Right lobe of liver (tissue), 6 donors: ENCODE measurements around the gene ODF4. TPM values are rescaled to one million over a fixed set of nuclear protein-coding genes. Genes with fewer than 3 reads are reported as not detected.

Source experiments
- ATAC-seq, 4 donors: fragments of 200-7000 bp; cut with Tn5 transposase; one replicate each; pipeline ENCODE4 v1.9.1; 2020; ENCODE audit warnings: mild to moderate bottlenecking in 4 of 4, moderate library complexity in 4 of 4
- DNase-seq, 3 donors: peaks; one replicate each; pipeline ENCODE4 v3.0.0-alpha.2; 2020
- H3K27ac ChIP-seq, 3 donors: fragments of 200-600 bp; one replicate each; pipeline ENCODE4 v1.8.0; 2022
- H3K27me3 ChIP-seq, 2 donors: fragments of 200-600 bp; one replicate each; pipeline ENCODE4 v1.8.0; 2022
- H3K36me3 ChIP-seq, 4 donors: fragments of 200-600 bp; sonication (generic) in 1 of 4; one replicate each; pipeline versions ENCODE4 v1.5.1 to v1.8.0; 2017 to 2022; ENCODE audit warnings: control low read depth in 1 of 4
- H3K4me1 ChIP-seq, 4 donors: fragments of 200-600 bp; sonication (generic) in 1 of 4; one replicate each; pipeline versions ENCODE4 v1.5.1 to v1.8.0; 2017 to 2022; ENCODE audit warnings: control low read depth in 1 of 4
- H3K4me3 ChIP-seq, 3 donors: fragments of 200-600 bp; one replicate each; pipeline ENCODE4 v1.8.0; 2022
- H3K9me3 ChIP-seq, 4 donors: fragments of 200-600 bp; sonication (generic) in 1 of 4; one replicate each; pipeline versions ENCODE4 v1.5.1 to v1.8.0; 2017 to 2022; ENCODE audit warnings: control low read depth in 1 of 4
- CTCF ChIP-seq, 4 donors: fragments of 200-600 bp in 3 of 4; fragments of 450-650 bp in 1 of 4; IDR thresholded peaks; one replicate each; pipeline versions ENCODE4 v1.5.1 to v1.8.0; 2016 to 2022; ENCODE audit warnings: antibody characterized with exemption in 4 of 4, mild to moderate bottlenecking in 2 of 4
- POLR2A ChIP-seq: fragments of 450-650 bp; IDR thresholded peaks from one replicate; pipeline ENCODE4 v1.6.1; 2017; ENCODE audit warnings: antibody characterized with exemption, mild to moderate bottlenecking
- WGBS: methylation state at CpG from one replicate; pipeline ENCODE4 v1.1.6; 2018; ENCODE audit warnings: low coverage, low lambda C conversion rate; ENCODE audit not compliant: insufficient coverage; ENCODE audit errors: missing lambda C conversion rate; 5-methylcytosine and 5-hydroxymethylcytosine counted together
- intact Hi-C, 2 donors: fragments of 100-400 bp; cut with DNase I; formaldehyde crosslinking; loops; one replicate each; pipeline versions ENCODE4 v1.11.2 to v1.14.1; 2022
- total RNA-seq, 6 experiments: library from RNA; depleted of rRNA in 2 of 6; stranded (reverse); fragments of >200 nt in 2 of 6; fragmentation: NEBNext Ultra II Directional in 3 of 6; extraction: Animal tissue kit (Norgen Biotek cat#: 25700) in 3 of 6; gene quantifications; one replicate each; pipeline versions ENCODE4 v1.1.0 to v1.2.4, GENCODE V29; 2016 to 2023
- donor health status: DM: no; HTN: yes; CAD: no.
- donor health status: DM: no; HTN: no; CAD: no.
- donor health status: DM: no; HTN: no; CAD: no.
- donor health status: DM: no; HTN: yes; CAD: no.
- donor health status: DM: no; HTN: yes; CAD: no.

ODF4 gene
- total RNA-seq, 6 experiments from 2014 or later = not detected

- no peaks in the 10 kb centered on the region for H3K4me1 ChIP-seq
- H3K27ac ChIP-seq = no peak overlapping the region
- H3K4me3 ChIP-seq = no peak overlapping the region
- no peak for TF ChIP-seq POLR2A
- no peaks in the 10 kb centered on the region for H3K36me3 ChIP-seq
- DNase-seq (no peak), ATAC-seq (peak in 1 of 4 donors; percentile 37)
- no peaks in the 10 kb centered on the region for H3K27me3 ChIP-seq
- intact Hi-C loops = no loop called here
- 36% methylated on average over 3 of the region's 3 CpGs for WGBS
- H3K9me3 ChIP-seq = no peaks in the 10 kb centered on the region
These were observed 20.6 kb downstream of the ODF4 start for GRCh38 chr17:8360260-8360659.

DNA sequence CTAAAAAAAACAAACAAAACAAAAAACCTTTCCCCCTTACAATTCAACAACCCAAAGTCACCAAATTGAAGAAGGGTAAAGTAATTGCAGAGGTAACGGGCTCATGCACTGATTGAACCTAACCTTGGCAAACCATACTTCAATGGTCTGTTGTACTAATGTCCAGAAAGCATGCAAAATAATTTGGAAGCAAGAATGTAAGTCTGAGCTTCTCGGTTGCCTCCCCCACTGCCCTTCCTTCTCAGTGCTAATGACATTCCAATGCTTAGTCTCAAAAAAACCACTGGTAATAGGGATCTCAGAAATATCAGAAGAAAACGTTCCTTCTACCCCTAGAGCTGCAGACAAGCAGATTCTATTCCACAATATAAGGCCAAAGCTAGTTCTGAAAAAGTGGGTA, 21.1 kb downstream of the ODF4 start:
- Histone ChIP-seq H3K9me3 (no peaks in the 10 kb centered on the region), H3K36me3 (no peaks in the 10 kb centered on the region), H3K27me3 (no peaks in the 10 kb centered on the region), H3K4me3 (no peak overlapping the region), H3K27ac (no peak overlapping the region), H3K4me1 (no peaks in the 10 kb centered on the region)
- TF ChIP-seq POLR2A = no peak
- WGBS = 65% methylated on average over 3 of the region's 3 CpGs
- ATAC-seq (no peak), DNase-seq (no peak)
- intact Hi-C loops = no loop called here

DNA sequence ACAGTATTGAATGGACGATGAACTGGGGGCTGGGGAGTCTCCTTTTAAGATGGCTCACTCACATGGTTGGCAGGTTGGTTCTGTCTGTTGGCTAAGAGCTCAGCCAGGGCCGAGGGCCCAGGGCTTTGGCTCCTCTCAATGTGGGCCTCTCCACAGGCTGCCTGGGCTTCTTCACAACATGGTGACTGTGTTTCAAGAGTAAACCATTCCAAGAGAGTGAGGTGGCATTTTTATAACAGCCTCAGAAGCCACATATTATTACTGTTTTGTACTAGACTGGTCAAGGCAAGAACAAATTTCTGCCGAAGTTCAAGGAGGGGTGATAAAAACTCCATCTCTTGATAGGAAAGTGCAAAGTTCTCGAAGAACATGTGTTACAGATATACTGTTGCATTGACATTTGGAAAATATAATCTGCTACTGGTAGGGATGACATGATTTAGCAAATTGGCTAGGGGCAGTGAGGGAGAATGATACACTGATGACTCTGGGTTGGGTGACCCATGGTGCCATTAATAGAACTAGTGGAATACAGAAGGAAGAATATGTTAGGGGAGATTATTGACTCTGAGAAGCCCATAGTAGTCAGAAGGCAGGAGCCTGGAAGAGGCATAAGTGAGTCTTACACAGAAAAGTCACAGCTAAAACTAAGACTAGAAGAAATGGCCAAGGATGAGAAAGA, 23.2 kb downstream of the ODF4 start:
- Histone ChIP-seq H3K36me3 (no peaks in the 10 kb centered on the region), H3K27me3 (no peaks in the 10 kb centered on the region), H3K4me1 (no peaks in the 10 kb centered on the region), H3K27ac (no peak overlapping the region), H3K4me3 (no peak overlapping the region), H3K9me3 (no peaks in the 10 kb centered on the region)
- intact Hi-C loops = no loop called here
- no peak for ATAC-seq
- DNase-seq = no peak
- no peak for TF ChIP-seq CTCF (IDR thresholded peaks at IDR 0.05)
- no peak for TF ChIP-seq POLR2A
- 91% methylated on average over 4 of the region's 4 CpGs for WGBS

DNA sequence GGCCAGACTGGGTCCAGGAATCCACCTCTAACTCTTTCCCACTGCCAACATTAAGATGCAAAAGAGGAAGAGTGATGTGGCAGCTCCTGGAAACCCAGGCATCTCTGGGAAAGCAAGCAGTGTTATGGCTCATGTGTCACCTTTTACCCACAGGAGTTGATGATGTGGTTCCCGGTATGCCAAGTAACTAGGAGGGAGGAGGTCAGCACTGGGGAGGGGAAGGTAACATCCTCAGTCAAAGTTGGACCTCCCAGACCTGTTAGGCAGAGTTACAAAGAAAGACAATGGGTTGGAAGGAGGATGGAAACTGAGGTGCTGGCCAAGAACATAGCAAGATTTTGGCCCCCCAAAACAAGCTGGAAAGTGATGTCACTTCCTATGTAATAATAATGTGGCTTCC, 25.5 kb downstream of the ODF4 start:
- H3K4me3 ChIP-seq = no peak overlapping the region
- ATAC-seq (peak in 1 of 4 donors; percentile 34), DNase-seq (no peak)
- H3K27me3 ChIP-seq = no peaks in the 10 kb centered on the region
- H3K4me1 ChIP-seq = no peaks in the 10 kb centered on the region
- peaks cover 0 to 14% (median 5%) of the 10 kb centered on the region in 4 donors for H3K36me3 ChIP-seq
- 100% methylated on average over 1 of the region's 1 CpG for WGBS
- H3K27ac ChIP-seq = no peak overlapping the region
- intact Hi-C loops = no loop called here
- TF ChIP-seq CTCF (IDR thresholded peaks at IDR 0.05) = no peak
- H3K9me3 ChIP-seq = no peaks in the 10 kb centered on the region

GRCh38 chr17:8366231-8366630, 26.6 kb downstream of the ODF4 start:
- no peak overlapping the region for H3K27ac ChIP-seq
- no peaks in the 10 kb centered on the region for H3K9me3 ChIP-seq
- DNase-seq = no peak
- ATAC-seq = peak in 2 of 4 donors; percentile 23 to 52
- peaks cover 0 to 14% (median 5%) of the 10 kb centered on the region in 4 donors for H3K36me3 ChIP-seq
- no peaks in the 10 kb centered on the region for H3K4me1 ChIP-seq
- WGBS = 87% methylated on average over 2 of the region's 2 CpGs
- TF ChIP-seq POLR2A (no peak), CTCF (IDR thresholded peaks at IDR 0.05) (no peak)
- intact Hi-C loops = no loop called here
- no peak overlapping the region for H3K4me3 ChIP-seq
- H3K27me3 ChIP-seq = no peaks in the 10 kb centered on the region
